ENCODE results near the gene CHST12. TPM values are rescaled to one million over a fixed set of nuclear protein-coding genes. Genes with fewer than 3 reads are reported as not detected.
A peak's percentile ranks its signal among the peaks of the same experiment; 100 is the strongest.

Gene CHST12
- total RNA-seq, 1 experiment from 2014 or later, result 19.3 TPM

DNA sequence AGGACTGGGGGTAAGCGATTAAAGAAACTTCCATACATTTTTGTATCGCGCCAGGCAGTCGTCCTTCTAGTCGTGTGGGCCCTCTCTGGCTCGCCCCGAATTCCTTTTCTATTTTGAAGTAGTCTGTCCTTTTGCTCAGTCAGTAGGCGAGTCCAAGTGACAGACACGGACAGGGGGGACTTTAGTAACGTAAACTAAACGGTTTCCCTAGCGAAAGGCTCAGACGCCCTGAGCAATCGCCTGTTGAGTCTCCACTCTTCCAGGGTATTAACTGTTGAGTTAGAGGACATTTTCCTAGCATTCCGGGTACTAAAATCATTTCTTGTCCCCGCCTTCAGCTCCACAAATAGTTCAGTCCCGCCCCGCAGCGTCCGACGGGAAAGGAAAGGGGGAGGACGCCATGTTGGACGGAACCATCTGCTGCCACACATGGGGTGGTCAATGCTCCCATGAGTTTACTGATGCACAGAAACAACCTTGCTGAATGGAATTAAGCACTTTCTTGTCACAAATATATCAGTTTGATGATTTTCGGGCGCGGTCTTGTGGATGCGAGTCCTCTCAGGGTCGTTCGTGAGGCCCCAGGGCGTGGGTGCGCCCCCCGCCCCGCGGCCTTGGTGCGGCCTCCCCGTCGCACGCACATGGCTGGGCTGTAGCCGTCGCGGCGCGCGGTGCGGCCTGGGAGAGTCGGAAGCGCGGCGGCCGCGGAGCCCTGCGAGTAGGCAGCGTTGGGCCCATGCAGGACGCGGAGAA lies 49.0 kb upstream of the CHST12 start, which contains the start of gene EIF3B:
Gene EIF3B, plus strand, starts transcription at position 642 of the 753 bp plus-strand sequence. Its CDS starts 95 bp downstream, at position 737.
- peaks cover 11 to 19% of the 10 kb centered on the region in 2 experiments for H3K4me1 Mint-ChIP-seq
- Histone ChIP-seq H4K20me1 (ENCODE audit: control insufficient read depth, insufficient read depth, insufficient read length) (no peaks in the 10 kb centered on the region), H3K27ac (ENCODE audit: insufficient read length, low read depth, low read length) (peak within 1 kb of the TSS; percentile 96), H3K23me2 (ENCODE audit: insufficient read length, low read depth, low read length, poor library complexity, severe bottlenecking) (peaks cover 3% of the 10 kb centered on the region), H3K4ac (ENCODE audit: low read depth, low read length) (peak within 1 kb of the TSS; percentile 76; the same call in 1 of the 2 replicates), H2BK15ac (ENCODE audit: low read depth, low read length) (no peak within 1 kb of the TSS), H2BK20ac (ENCODE audit: low read depth, low read length, poor library complexity, severe bottlenecking) (peak within 1 kb of the TSS; percentile 78), H3K9me3 (ENCODE audit: control insufficient read depth, low read depth, low read length) (no peaks in the 10 kb centered on the region), H3K56ac (ENCODE audit: insufficient read length, low read depth, low read length) (peak within 1 kb of the TSS; percentile 99), H4K91ac (ENCODE audit: insufficient read length, low read depth, low read length) (peak within 1 kb of the TSS; percentile 77), H3K4me1 (ENCODE audit: insufficient read depth, low read length) (no peaks in the 10 kb centered on the region), H3K4me2 (ENCODE audit: insufficient read depth, insufficient read length, low read length) (peak within 1 kb of the TSS; percentile 70), H2BK5ac (ENCODE audit: insufficient read length, low read length) (peak within 1 kb of the TSS; percentile 99), H3T11ph (ENCODE audit: low read length) (peak within 1 kb of the TSS; percentile 100), H2AK5ac (ENCODE audit: insufficient read length, low read length) (no peak within 1 kb of the TSS), H3K79me1 (ENCODE audit: insufficient read depth, low read depth, low read length, poor library complexity, severe bottlenecking) (no peaks in the 10 kb centered on the region), H3K14ac (ENCODE audit: insufficient read depth, low read length) (peak within 1 kb of the TSS; percentile 99), H2BK120ac (ENCODE audit: low read depth, low read length, poor library complexity, severe bottlenecking) (peak within 1 kb of the TSS; percentile 100), H3K79me2 (ENCODE audit: insufficient read depth, low read length) (peaks cover 42% of the 10 kb centered on the region), H4K5ac (ENCODE audit: insufficient read length, low read depth, low read length) (peak within 1 kb of the TSS; percentile 98), H4K8ac (replicated peaks; ENCODE audit: insufficient read length, low read depth, low read length) (no peak within 1 kb of the TSS), H3K23ac (ENCODE audit: insufficient read length, low read depth, low read length) (no peak within 1 kb of the TSS), H3K9ac (ENCODE audit: extremely low read depth, insufficient read length, low read length) (peak within 1 kb of the TSS; percentile 98), H3K18ac (ENCODE audit: insufficient read length, low read depth, low read length) (peak within 1 kb of the TSS; percentile 99), H2AFZ (ENCODE audit: low read length) (peak within 1 kb of the TSS; percentile 98), H2BK12ac (ENCODE audit: insufficient read length, low read depth, low read length) (peak within 1 kb of the TSS; percentile 97), H3K27me3 (ENCODE audit: insufficient read depth, low read length) (no peaks in the 10 kb centered on the region)
- DNase-seq, result peak; percentile 87
- peak within 1 kb of the TSS; percentile 100 for H3K27ac Mint-ChIP-seq
- H3K36me3 Mint-ChIP-seq (ENCODE audit: insufficient read depth in 1 of 3, low read depth in 3 of 3), result peaks cover 20 to 56% (median 34%) of the 10 kb centered on the region in 3 experiments
- H3K9me3 Mint-ChIP-seq, result no peaks in the 10 kb centered on the region; a peak in 1 of 5 replicates
- no CpG with 5 or more reads among the region's 55 CpGs for WGBS (ENCODE audit: extremely low coverage, insufficient read length, low lambda C conversion rate)
- H3K27me3 Mint-ChIP-seq (ENCODE audit: low read depth), result no peaks in the 10 kb centered on the region
- TF ChIP-seq CTCF (conservative IDR thresholded peaks at IDR 0.05), result no peak
- peak within 1 kb of the TSS; percentile 93 to 95 for H3K4me3 Mint-ChIP-seq

All from H9 (cell line).